Fibroblast of skin of abdomen (primary cell): Measurements from ENCODE around the gene PRADC1.
"Not testable (repeated sequence)": the region's sequence is repeated elsewhere in the genome, so short reads cannot be mapped to it uniquely, and the experiment has no call there.

Experiments used
- DNase-seq: peaks from one replicate; pipeline ENCODE4 v3.0.0-alpha.2; 2013

PRADC1 gene

GRCh38 chr2:73200281-73200680, 32.8 kb downstream of the PRADC1 start:
- DNase-seq = not testable (repeated sequence)

DNA sequence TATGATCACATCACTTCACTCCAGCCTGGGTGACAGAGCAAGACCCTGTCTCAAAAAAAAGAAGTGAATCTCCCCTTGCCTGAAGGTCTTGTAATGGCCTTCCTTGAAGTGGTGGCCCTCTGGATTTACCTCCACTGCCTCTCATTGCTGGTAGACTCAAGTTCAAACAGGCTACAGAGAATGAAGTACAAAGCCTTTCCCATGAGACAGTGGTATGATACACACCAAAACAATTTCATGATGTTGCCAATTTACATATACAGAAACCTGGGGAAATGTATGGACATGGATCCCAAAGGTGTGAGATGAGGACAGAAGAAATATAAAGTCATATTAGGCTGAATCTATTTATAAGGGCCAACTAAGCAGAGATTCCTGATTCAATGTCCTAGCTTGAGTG, 35.5 kb downstream of the PRADC1 start:
- no peak for DNase-seq

GRCh38 chr2:73187549-73187948, 45.5 kb downstream of the PRADC1 start:
- no peak for DNase-seq

GRCh38 chr2:73185965-73186364, 47.1 kb downstream of the PRADC1 start:
- DNase-seq = no peak
